ENCODE data around the gene PACSIN1.
"Not testable (repeated sequence)": the region's sequence is repeated elsewhere in the genome, so short reads cannot be mapped to it uniquely, and the experiment has no call there.

PACSIN1 gene

DNA sequence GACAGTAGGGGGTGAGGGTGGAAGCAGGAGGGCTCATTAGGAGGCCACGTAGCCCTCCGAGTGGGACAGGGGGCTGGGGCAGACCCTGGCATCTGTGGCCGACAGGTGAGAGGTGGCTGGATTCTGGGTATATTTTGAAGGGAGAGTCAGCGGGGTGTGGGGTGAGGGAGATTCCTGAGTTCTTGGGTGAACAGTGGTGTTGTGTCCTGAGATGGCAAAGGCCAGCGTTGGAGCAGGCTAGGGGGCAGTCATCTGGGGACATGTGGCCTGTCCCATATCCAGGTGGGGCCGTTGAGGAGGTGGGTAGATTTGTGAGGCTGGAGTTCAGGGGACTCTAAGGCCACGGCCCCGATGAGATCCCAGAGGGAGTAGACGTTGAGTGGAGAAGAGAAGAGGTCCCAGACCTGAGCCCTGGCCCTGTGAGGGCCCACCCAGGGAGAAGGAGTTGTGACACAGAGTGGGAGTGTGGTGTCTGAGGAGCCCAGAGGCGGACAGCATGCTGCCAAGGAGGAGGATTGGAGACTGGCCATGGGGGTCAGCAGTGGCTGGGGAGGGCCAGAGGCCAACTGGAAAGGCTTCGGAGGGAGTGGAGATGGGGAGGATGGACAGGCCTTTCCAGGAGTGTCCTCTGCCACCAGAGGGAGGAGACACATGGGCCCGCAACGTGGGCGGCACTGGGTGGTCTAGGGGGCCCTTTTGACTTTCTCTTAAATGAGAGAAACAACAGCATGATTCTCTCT is 19.6 kb downstream of the PACSIN1 start:
- no peak for DNase-seq (ENCODE audit: low spot score)

DNA sequence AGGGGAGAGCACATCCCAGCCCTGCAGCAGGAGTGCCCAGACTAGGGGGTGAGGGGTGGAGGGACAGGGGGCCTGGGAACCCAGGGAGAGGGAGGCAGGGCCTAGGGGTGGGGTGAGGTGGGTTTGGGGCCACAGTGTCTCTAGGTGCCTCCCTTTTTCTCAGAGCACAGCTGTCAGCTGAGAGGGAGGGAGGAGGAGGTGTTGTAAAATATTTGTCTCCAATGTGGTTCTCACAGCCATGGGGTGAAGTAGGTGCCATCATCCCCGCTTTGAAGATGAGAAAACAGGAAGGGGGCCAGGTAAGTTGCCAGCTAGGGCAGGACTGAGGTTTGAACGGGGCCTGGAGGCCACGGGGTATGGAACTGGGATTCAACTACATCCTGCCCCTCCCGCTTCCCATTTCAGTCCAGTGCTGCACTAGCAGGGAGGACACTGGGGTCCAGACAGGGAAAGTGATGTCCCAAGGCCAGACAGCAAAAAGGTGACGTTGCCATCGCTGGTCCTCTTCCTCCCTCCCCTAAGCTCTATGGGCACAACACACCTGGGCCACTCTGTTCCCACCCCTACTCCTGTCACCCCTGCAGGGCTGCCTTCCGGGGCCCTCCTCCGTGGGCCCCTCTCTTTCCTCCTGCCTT is 20.3 kb downstream of the PACSIN1 start:
- DNase-seq (ENCODE audit: low spot score): peak; percentile 25

DNA sequence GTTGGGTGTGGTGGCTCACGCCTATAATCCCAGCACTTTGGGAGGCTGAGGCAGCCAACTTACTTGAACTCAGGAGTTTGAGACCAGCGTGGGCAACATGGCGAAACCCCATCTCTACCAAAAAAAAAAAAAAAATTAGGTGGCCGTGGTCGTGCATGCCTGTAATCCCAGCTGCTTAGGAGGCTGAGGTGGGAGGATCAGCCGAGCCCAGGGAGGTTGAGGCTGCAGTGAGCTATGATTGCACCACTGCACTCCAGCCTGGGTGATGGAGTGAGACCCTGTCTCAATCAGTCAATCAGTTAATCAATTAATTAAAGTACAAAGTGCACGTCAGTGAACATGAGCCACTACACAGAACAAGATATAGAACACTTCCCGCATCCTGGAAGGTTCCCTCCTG is 21.0 kb downstream of the PACSIN1 start:
- DNase-seq (ENCODE audit: low spot score): not testable (repeated sequence)

DNA sequence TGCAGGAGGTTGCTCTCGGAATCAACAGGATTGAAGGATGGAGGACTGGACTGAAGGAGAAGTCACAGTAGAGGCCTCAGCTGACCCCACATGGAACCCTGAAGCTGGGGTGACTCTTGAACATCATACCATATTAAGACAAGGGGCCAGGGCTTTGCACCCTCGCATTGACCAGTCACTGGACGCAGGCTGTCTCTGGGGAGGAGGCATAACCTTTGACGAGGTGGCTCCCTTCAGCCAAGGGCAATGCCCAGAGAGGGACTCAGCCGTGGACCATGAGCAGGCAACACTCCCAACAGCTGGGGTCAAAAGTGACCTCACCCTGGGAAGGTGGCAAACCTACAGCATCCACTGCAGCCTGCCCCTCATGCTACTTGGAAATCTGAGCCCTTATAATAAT is 21.7 kb downstream of the PACSIN1 start:
- DNase-seq (ENCODE audit: low spot score): no peak

DNA sequence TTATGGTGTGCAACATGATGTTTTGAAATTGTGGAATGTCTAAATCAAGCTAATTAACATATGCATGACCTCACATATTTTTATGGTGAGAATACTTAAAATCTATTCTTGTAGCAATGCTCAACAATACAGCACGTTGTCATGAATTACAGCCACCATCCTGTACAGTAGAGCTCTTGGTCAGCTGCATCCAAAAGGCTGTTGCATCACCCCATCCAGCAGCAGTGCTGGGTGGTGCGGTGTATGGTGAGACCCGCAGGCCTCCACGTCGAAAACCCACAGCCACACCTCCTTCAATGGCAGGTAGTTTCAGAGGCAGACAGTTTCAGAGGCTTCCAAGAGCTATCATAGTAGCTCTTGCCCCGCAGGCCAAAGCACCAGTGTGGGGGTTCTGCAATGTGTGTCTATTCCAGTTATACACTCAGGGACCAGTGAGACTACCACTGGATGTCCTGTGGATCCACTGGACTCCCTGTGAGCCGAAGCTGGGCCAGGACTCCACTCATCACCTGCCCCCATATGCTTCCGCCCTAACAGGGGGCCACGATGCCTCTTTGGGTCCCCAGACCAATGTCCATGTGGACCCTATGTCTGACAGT is 23.4 kb downstream of the PACSIN1 start:
- no peak for DNase-seq (ENCODE audit: low spot score)

DNA sequence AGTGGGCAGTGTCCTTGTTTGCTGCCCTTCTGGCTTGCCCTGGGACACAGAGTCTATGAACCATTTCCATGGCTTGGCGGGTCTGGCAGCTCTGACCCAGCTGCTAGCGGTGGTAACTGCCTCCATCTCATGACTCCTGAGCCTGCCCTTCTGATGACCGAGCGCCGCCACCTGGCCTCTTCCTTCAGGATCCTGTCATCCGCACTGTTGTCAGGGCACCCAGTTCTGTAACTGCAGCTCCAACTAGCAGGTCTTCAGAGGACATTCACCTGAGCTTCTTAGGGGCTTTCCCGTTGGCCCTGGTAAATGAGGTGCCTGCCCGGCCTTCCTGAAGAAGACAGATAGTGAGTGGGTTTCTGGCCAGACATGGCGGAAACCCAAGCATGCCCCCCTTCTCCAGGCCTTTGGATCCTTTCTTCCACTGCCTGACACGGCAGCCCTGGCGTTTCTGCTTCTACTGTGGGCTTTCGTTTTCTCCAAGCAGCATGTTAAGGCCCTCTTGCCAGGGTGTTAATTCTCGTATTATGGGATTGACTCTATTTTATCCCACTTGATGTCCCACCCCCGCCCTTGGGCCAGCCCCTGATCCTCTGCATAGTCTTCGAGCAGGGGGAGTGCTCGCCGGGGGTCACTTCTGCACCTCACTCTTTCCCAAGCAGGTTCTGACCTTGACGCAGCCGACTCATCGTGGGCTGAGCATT is 24.7 kb downstream of the PACSIN1 start:
- no peak for DNase-seq (ENCODE audit: low spot score)

DNA sequence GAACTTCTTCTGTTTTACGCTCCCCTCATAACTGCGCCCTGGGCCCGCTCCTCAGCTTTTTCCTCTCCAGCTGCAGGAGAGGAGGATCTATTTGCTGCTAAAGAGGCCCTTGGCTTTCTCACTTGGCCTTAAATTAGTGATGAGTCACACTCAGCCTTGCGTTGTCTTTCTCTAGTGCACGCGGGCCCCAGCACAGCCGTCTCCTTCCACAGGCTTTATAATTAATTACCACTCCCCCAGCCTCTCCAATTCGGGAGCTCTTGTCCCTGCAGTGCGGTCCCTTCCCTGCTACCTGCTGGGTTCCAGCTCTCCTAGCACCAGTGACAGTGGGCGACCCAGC is 25.2 kb downstream of the PACSIN1 start:
- no peak for DNase-seq (ENCODE audit: low spot score)

DNA sequence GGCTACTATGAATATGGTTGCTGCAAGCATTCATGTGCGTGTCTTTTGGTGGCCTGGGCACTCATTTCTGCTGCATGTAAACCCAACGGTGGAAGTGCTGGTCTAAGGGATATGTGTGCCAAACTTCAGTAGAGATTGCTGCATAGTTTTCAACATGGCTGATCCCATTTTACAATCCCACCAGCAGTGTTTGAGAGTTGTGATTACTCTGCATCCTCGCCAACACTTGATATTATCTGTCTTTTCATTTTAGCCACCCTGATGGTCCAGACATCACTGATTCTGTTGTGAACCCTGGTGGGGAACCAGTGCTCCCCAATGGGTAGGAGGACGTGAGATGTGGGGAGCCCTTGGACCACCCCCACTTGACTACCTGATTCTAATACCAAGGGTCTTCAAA is 27.5 kb downstream of the PACSIN1 start:
- DNase-seq (ENCODE audit: low spot score): no peak

DNA sequence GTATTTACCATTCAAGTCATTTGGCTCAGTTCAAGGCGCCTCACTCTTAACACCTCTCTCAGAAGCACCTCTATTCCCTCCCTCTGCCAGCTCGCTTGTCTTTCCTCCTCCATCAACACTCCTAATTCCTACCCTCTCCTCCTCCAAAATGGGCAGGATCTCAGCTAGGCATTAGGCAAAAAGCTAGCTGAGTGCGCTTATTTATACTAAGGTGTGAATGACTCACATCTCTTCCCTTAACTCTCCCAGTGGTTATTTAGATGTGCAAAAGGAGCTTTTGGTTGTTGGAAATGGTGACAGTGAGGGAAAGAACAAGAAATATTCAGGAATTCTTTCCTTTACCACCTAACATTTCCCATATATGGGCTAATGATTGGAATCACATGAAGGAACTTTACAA is 29.1 kb downstream of the PACSIN1 start:
- no peak for DNase-seq (ENCODE audit: low spot score)

DNA sequence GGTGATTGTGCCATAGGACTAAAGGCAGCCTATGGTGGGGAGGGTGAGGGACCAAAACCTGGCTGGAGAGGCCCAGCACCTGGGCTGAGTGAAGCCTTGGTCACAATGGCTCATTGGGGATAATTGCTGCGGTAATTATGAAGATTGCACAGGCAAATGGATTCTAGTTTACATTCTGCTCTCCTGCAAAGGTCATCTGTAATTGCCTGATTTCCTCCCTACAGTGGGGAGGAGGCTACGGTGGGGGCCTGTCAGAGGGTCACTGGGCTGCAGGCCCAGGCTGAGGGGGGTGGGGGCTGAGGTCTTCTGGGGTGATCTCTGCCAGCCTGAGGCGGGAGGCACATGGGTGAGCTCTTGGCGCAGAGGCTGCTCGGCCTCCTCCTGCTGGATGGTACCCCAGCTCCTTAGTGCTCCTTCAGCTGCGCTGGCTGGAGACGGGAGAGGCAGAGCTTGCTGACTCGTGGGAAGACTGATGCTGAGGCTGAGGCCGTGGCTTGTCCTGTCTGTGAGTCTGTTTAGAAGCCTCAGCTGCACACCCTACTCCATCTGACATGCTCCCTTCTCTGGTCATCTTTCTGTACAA is 30.3 kb downstream of the PACSIN1 start:
- DNase-seq (ENCODE audit: low spot score): no peak

DNA sequence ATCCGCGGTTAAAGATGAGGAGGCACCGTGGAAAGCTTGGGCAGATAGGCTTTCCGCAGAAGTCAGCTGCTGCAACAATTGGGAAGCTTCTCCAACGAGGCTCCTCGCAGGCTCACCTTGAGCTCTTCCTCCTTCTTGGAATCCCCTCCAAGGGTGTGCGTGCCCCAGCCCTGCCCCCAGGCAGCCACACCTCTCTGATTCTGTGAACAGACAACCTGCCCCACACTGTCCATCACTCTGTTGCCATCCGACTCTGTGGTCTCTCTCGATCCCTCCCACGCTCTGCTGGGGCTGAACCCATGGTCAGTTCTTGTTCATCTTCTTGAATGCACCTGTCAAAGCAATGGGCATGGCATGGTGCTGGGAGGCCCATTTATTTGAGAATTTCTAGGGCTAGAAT is 31.5 kb downstream of the PACSIN1 start:
- DNase-seq (ENCODE audit: low spot score): no peak

DNA sequence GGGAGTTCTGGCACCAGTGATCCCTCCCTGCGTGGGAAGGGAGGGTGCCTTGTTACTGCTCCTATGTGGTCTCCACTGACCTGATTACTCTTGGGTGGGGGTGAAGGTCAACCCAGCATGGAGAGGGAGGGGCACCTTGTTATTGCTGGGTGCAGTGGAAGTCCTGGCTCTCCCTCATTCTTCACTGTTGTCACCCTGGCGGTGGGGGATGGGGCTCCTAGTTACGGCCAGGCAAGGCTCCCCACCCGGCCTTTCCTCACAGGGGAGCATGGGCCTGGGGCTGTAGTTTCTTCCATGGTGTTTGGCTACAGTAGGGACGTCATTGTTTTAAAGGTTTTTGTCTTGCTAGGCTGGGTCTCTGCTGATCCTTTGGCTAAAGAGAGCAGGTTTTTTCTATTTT is 40.8 kb downstream of the PACSIN1 start:
- DNase-seq (ENCODE audit: low spot score): no peak

DNA sequence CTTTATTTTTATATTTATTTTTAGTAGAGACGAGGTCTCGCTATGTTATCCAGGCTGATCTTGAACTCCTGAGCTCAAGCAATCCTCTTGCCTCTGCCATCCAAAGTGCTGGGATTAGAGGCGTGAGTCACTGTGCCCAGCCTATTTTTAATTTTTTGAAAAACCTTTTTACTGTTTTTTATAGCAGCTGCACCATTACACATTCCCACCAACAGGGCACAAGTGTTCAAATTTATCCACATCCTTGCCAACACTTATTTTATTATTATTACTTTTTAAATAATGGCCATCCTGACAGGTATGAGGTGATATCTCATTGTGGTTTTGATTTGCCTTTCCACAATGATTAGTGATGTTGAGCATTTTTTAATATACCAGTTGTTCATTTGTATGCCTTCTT is 42.5 kb downstream of the PACSIN1 start:
- DNase-seq (ENCODE audit: low spot score): no peak

DNA sequence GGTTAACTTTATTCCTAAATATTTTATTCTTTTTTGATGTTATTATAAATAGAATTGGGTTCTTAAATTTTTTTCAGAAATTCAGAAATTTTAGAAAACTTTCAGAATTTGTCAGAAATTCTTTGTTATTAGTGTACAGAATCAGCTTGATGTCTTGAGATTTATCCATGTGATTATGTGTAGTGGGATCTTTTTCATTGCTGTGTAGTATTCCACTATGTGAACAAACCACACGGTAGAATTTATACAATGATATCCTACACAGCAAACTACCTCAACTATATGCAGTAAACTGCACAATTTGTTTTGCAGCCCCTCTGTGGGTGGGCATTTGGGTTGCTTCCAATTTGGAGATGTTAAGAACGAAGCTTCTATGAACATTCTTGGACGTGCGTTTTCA is 43.9 kb downstream of the PACSIN1 start:
- no peak for DNase-seq (ENCODE audit: low spot score)

DNA sequence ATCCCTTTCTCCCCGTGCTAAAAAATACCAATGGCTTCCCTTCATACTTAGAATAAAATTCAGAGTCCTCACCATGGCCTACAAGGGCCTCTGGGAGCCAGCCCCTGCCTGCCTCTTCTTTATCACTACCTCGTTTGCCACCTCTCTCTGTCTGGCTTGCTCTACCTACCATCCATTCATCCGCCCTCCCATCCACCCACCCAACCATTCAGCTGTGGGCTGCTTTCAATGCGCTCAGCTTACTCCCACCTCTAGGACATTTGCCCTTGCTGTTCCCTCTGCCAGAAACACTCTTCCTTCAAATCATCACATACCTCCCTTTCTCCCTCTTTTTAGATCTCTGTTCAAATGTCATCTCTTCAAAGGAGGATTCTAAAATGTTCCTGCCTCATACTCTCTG is 44.4 kb downstream of the PACSIN1 start:
- DNase-seq (ENCODE audit: low spot score): no peak

DNA sequence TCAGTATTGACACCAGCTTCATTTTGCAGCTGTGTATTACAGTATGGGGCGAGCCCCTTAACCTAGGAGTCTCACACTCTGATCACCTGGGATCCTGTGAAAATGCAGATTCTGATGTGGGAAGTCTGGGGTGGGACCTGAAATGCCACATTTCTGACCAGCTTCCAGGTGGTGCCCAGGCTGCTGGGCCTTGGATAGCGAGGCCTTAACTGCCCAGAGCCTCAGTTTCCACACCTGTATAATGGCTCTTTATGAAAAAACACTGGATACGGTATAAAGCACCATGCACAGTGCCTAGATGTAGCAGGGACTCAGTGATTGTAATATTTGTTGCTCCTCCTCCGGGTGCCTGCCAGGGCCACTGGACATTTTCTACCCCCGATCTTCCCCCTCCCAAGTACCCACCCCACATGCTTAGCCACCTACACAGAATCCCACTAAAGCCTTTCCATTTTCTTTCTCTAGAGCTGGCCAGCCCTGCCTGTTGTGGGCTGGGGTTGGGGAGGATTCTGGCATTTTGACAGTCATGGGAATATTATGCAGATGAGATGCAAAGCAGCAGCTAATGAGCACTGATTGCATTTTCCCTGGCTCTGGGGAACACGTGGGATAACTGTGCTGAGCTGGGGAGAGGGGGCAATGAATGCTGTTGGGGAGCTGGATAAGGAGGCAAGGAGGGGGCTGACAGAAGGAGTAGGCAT is 45.5 kb downstream of the PACSIN1 start:
- no peak for DNase-seq (ENCODE audit: low spot score)

DNA sequence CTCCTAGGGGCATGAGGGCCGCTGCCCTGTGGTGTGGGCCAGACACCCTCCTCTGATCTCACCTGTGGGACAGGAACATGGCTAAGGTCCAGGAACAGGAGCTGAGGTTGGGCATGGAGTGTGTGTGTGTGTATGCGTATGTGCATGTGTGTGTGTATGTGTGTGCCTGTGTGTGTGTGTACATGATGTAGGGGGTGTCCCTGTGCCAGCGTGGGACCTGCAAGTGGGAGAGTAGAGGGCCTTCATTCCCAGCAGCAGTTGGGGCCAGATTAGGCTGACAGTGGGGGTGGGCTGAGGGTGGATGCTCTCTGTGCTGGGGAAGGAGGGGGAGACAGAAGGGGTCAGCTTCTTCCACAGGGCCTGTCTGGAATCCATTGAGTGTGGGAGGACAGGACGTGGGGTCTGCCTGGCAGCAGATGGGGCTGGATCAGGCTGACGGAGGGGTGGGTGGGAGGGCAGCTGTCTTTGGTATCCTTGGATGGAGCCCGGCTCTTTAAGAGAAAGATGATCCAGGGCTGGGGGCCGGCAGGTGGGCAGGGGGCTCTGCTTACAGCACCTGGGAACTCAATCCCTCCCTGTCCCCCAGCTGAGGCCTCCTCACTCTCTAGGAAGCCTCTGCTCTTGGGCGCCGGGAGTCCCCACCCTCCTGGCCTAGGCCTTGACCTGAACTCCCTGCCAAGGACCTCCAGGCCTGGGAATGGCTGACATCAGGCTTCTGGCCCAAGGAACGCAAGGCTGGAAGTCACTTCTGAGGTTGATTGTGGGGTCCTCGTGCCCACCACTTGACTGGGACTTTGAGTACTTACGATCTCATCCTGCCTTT is 46.2 kb downstream of the PACSIN1 start:
- no peak for DNase-seq (ENCODE audit: low spot score)

DNA sequence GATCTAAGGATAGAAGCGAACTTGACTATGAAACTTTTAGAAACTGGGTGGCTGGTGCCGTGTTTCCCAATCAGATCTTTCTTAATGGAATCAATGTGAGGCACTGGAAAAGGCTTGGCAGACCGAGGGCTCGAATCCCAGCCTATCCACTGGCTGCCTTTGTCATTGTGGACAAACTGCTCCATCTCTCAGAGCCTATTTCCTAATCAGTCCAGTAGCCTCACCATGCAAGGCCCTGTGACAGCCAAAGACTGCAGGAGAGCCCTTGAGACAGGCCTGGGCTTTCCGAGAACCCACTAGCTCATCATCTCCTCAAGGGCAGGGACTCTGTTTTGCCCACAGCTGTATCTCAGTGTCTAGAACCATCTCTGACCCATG is 46.9 kb downstream of the PACSIN1 start:
- no peak for DNase-seq (ENCODE audit: low spot score)

DNA sequence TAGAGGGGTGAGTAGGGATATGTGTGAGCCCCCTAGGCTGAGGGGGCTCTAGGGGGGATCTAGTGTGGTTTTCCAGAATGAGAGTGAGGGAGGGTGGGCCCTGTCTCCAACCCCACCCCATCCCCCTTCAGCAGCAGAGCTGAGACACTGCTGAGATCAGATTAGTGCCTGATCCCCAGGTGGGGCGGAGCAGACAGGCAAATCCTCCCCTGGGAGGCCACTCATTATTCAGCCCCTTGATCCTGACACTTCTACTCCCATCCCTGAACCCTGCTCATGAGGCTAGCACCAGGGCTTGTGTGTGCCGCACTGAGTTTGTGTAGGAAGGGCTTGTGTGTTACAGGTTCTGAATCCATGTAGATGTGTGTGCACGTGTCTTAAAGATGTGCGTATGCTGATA is 47.8 kb downstream of the PACSIN1 start:
- no peak for DNase-seq (ENCODE audit: low spot score)

DNA sequence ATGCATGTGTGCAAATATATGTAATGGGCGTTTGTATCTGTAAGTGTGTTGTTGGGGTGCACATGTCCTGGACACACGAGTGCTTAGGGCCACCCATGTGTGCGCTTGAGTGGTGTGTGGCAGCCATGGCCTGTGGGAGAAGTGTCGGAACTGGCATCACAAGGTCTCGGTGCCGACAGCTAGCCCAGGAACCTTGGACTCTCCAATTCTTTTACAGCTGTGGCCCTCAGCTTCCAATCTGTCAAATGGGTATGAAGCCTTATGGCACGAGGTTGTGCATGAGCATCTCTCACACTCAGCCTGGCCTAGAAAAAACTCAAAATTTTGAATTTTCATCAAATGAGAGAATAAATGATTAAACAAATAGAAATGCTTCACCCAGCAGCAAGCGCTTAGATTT is 48.2 kb downstream of the PACSIN1 start:
- DNase-seq (ENCODE audit: low spot score): no peak

Data from CD4-positive, alpha-beta T cell treated with Interleukin-6 at 100 ng/mL for 8 hours (primary cell).